GM12878 (cell line): Measurements from ENCODE around the gene XPO5. TPM values are rescaled to one million over a fixed set of nuclear protein-coding genes. Genes with fewer than 3 reads are reported as not detected.

Source experiments
- ATAC-seq: fragments of 200-7000 bp; cut with Tn5 transposase; 3 replicates; pipeline ENCODE4 v1.9.1; 2020; ENCODE audit warnings: mild to moderate bottlenecking, moderate library complexity
- BruUV-seq: library from RNA; stranded (reverse); fragments of 400-500 nt; replicated peaks from 2 replicates; lab custom pipeline; 2021; lab: Mats Ljungman, UMichigan
- CTCF ChIA-PET: fragments of 300-600 bp; sonication (Branson Sonifier 250); formaldehyde crosslinking; extraction: SDS; loops from one replicate; lab custom pipeline; 2021; ENCODE audit warnings: inconsistent platforms; lab: Yijun Ruan, JAX
- POLR2A ChIA-PET: fragments of 350-600 bp; formaldehyde crosslinking; extraction: SDS; loops from one replicate; lab custom pipeline; 2021; ENCODE audit warnings: inconsistent platforms; lab: Charles Lee
- RAD21 ChIA-PET: fragments of 300-600 bp; sonication (Branson Sonifier 250); formaldehyde crosslinking; loops from one replicate; lab custom pipeline; 2023; ENCODE audit warnings: antibody characterized with exemption; ENCODE audit not compliant: unreplicated experiment; lab: Charles Lee
- SMC1A ChIA-PET: fragments of 300-600 bp; sonication (Branson Sonifier 250); formaldehyde crosslinking; loops from one replicate; lab custom pipeline; 2023; ENCODE audit not compliant: unreplicated experiment, uncharacterized antibody; lab: Charles Lee
- DNase-seq: peaks from one replicate; pipeline ENCODE4 v3.0.0-alpha.2; 2011; ENCODE audit warnings: low read depth, low spot score
- FAIRE-seq: peaks from 3 replicates; lab custom pipeline; 2011; peaks lifted over from hg19 to GRCh38; lab: Jason Lieb, UNC
- H2AFZ ChIP-seq: 2 replicates; pipeline ENCODE4 v1.6.0; 2011; ENCODE audit warnings: low read depth, low read length, control low read depth; ENCODE audit not compliant: control insufficient read depth
- H3K27ac ChIP-seq: 2 replicates; pipeline ENCODE4 v1.5.1; 2011; ENCODE audit warnings: control low read depth; ENCODE audit not compliant: control insufficient read depth, insufficient read depth
- H3K27me3 ChIP-seq, 2 experiments: replicated peaks in 1 of 2; 2 replicates each; pipeline versions ENCODE4 v1.6.0 to v1.6.1; 2011; ENCODE audit warnings: low read length in 1 of 2; ENCODE audit not compliant: control insufficient read depth in 2 of 2, insufficient read depth in 2 of 2
- H3K36me3 ChIP-seq, 2 experiments: 2 replicates each; pipeline ENCODE4 v1.5.1; 2011; ENCODE audit warnings: low read length in 1 of 2; ENCODE audit not compliant: control insufficient read depth in 2 of 2, insufficient read depth in 2 of 2
- H3K4me1 ChIP-seq: 2 replicates; pipeline ENCODE4 v1.6.1; 2011; ENCODE audit warnings: mild to moderate bottlenecking, low read length, moderate library complexity, mixed read lengths; ENCODE audit not compliant: control insufficient read depth, insufficient read depth
- H3K4me2 ChIP-seq: 2 replicates; pipeline ENCODE4 v1.6.0; 2011; ENCODE audit warnings: control low read depth; ENCODE audit not compliant: control insufficient read depth, insufficient read depth
- H3K4me3 ChIP-seq: fragments of 200-600 bp; sonication (generic); 2 replicates; pipeline ENCODE4 v1.5.1; 2016
- H3K79me2 ChIP-seq: 2 replicates; pipeline ENCODE4 v1.6.0; 2011; ENCODE audit warnings: low read length; ENCODE audit not compliant: control insufficient read depth, insufficient read depth
- H3K9ac ChIP-seq: 2 replicates; pipeline ENCODE4 v1.8.0; 2011; ENCODE audit warnings: low read length, control low read depth, mixed read lengths; ENCODE audit not compliant: control insufficient read depth, insufficient read depth
- H3K9me3 ChIP-seq: replicated peaks from 3 replicates; pipeline ENCODE4 v1.5.1; 2011; ENCODE audit warnings: mild to moderate bottlenecking, low read length; ENCODE audit not compliant: control insufficient read depth, insufficient read depth
- H4K20me1 ChIP-seq: 2 replicates; pipeline ENCODE4 v1.6.0; 2011; ENCODE audit not compliant: control insufficient read depth, insufficient read depth
- BCL11A ChIP-seq: IDR thresholded peaks from 2 replicates; pipeline ENCODE4 v1.6.1; 2011; ENCODE audit warnings: low read depth, low read length
- CBFB ChIP-seq: IDR thresholded peaks from 2 replicates; pipeline ENCODE4 v1.6.1; 2016; ENCODE audit warnings: antibody characterized with exemption, low read depth
- PKNOX1 ChIP-seq: fragments of 450-650 bp; IDR thresholded peaks from 2 replicates; pipeline ENCODE4 v1.6.1; 2016; ENCODE audit warnings: mild to moderate bottlenecking
- YBX1 ChIP-seq: fragments of 450-650 bp; IDR thresholded peaks from 2 replicates; pipeline ENCODE4 v1.6.1; 2016; ENCODE audit warnings: antibody characterized with exemption
- ZNF687 ChIP-seq: fragments of 450-650 bp; IDR thresholded peaks from 2 replicates; pipeline ENCODE4 v1.6.1; 2017; ENCODE audit warnings: mild to moderate bottlenecking, moderate library complexity
- WGBS: methylation state at CpG from one replicate; pipeline ENCODE4 v1.1.6; 2016; ENCODE audit warnings: low lambda C conversion rate; ENCODE audit not compliant: insufficient replicate concordance, insufficient coverage; ENCODE audit errors: missing lambda C conversion rate; 5-methylcytosine and 5-hydroxymethylcytosine counted together
- in situ Hi-C: fragments of 300-500 bp; cut with MboI; formaldehyde crosslinking; loops from 9 replicates; pipeline ENCODE4 v1.14.3; 2018; ENCODE audit warnings: mixed read lengths
- intact Hi-C: fragments of 100-400 bp; cut with micrococcal nuclease; formaldehyde crosslinking; loops from one replicate; pipeline ENCODE4 v1.14.2; 2022; ENCODE audit not compliant: unreplicated experiment
- polyA plus RNA-seq, 11 experiments: library from polyadenylated mRNA; depleted of rRNA in 4 of 11; unstranded in 6 of 11; stranded (reverse) in 5 of 11; fragments of >200 nt; fragmentation: Nextera tagmentation in 4 of 11; fragmentation: Illumina TruSeq in 1 of 11; extraction: Ambion mirVana in 4 of 11; extraction: Trizol in 1 of 11; gene quantifications; 1 replicate in 1 of 11; 2 replicates in 10 of 11; pipeline versions ENCODE4 v1.2.1 to v1.2.3, GENCODE V29; 2011 to 2016; ENCODE audit warnings: inconsistent platforms in 2 of 11, missing spikeins in 2 of 11, low read depth in 1 of 11
- total RNA-seq, 4 experiments: library from RNA; depleted of rRNA in 3 of 4; stranded (reverse); fragments of >200 nt in 3 of 4; fragmentation: Illumina TruSeq in 1 of 4; extraction: Trizol in 1 of 4; gene quantifications; 2 replicates each; pipeline versions ENCODE4 v1.2.1 to v1.2.3, GENCODE V29; 2013 to 2021
- TF ChIP-seq, protein P1 (sequence below): fragments of 450-650 bp; formaldehyde crosslinking; IDR thresholded peaks from 2 replicates; pipeline ENCODE4 v1.5.0; 2022; ENCODE audit warnings: mild to moderate bottlenecking, missing genetic modification characterization

XPO5 gene
- total and polyA plus RNA-seq, 10 of the 15 experiments (the other 5 are each of a cell fraction or from before 2014, with no cell fraction given), result 11.3 to 76.0 (median 41.6) TPM

GRCh38 chr6:43481591-43482236 is 94.1 kb downstream of the XPO5 start (continued):
- TF ChIP-seq ZNF687 (no peak), BCL11A (no peak), YBX1 (no peak)

DNA sequence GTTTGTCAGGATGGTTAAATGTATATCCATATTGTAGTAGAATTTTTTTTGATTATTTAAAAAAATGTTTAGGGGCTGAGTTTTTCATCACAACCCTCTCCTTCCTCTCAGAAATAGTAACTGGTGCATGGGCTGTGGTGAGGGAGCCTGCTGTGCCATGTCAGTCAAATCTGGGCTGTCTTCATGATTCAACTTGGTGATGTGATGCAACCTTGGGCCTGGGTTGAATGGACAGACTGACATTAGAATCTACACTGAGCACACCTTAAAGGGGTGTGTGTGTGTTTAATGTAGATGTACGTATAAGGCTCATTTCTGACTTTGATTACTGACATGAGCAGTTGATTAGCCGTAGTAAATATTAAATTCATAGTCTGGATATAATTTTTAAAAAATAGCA is 94.8 kb downstream of the XPO5 start:
- no peak for ATAC-seq
- Histone ChIP-seq H3K4me1 (peaks cover 4% of the 10 kb centered on the region), H3K9ac (no peak overlapping the region), H3K27me3 (no peaks in the 10 kb centered on the region), H4K20me1 (no peaks in the 10 kb centered on the region), H3K36me3 (no peaks in the 10 kb centered on the region), H3K4me3 (no peak overlapping the region)
- intact Hi-C loops (no loop called here), in situ Hi-C loops (no loop called here)
- no TSS peak for BruUV-seq
- no peak for TF ChIP-seq CBFB
- TF ChIP-seq, protein P1, sequence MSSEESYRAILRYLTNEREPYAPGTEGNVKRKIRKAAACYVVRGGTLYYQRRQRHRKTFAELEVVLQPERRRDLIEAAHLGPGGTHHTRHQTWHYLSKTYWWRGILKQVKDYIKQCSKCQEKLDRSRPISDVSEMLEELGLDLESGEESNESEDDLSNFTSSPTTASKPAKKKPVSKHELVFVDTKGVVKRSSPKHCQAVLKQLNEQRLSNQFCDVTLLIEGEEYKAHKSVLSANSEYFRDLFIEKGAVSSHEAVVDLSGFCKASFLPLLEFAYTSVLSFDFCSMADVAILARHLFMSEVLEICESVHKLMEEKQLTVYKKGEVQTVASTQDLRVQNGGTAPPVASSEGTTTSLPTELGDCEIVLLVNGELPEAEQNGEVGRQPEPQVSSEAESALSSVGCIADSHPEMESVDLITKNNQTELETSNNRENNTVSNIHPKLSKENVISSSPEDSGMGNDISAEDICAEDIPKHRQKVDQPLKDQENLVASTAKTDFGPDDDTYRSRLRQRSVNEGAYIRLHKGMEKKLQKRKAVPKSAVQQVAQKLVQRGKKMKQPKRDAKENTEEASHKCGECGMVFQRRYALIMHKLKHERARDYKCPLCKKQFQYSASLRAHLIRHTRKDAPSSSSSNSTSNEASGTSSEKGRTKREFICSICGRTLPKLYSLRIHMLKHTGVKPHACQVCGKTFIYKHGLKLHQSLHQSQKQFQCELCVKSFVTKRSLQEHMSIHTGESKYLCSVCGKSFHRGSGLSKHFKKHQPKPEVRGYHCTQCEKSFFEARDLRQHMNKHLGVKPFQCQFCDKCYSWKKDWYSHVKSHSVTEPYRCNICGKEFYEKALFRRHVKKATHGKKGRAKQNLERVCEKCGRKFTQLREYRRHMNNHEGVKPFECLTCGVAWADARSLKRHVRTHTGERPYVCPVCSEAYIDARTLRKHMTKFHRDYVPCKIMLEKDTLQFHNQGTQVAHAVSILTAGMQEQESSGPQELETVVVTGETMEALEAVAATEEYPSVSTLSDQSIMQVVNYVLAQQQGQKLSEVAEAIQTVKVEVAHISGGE, result no peak
- TF ChIP-seq PKNOX1, result peak; percentile 47
- TF ChIP-seq, all 136 proteins: peak for 1
- CTCF ChIA-PET, result interaction anchor here (2.2 kb wide), 1 partner anchor 25 kb away, joined by 10 read pairs; no protein-coding TSS in a partner anchor
- H3K9me3 ChIP-seq, result no peaks in the 10 kb centered on the region
- H3K79me2 ChIP-seq, result peaks cover 10% of the 10 kb centered on the region
- no peak for FAIRE-seq
- DNase-seq, result no peak
- H2AFZ ChIP-seq, result no peak overlapping the region
- POLR2A ChIA-PET, result interaction anchor here (0.6 to 1.9 kb wide), 2 partner anchors 12 to 252 kb away, joined by 4 to 7 read pairs; no protein-coding TSS in a partner anchor
- H3K4me2 ChIP-seq, result no peak overlapping the region
- RAD21 ChIA-PET, result interaction anchor here (1.2 kb wide), 1 partner anchor 21 kb away, joined by 3 read pairs; no protein-coding TSS in a partner anchor
- no peak overlapping the region for H3K27ac ChIP-seq
- SMC1A ChIA-PET, result interaction anchor here (1.3 to 2.0 kb wide), 3 partner anchors 8 to 97 kb away, joined by 3 to 4 read pairs (median 4); no protein-coding TSS in a partner anchor
- WGBS, result 96% methylated on average over 2 of the region's 2 CpGs
